K562 (cell line): ENCODE measurements around the gene SAP130. TPM values are rescaled to one million over a fixed set of nuclear protein-coding genes. Genes with fewer than 3 reads are reported as not detected.

Experiments used
- ATAC-seq: fragments of 200-7000 bp; cut with Tn5 transposase; 3 replicates; pipeline ENCODE4 v1.9.1; 2020; ENCODE audit warnings: moderate library complexity
- Bru-seq: library from RNA; stranded (reverse); fragments of 400-500 nt; gene quantifications from one replicate; lab custom pipeline; 2021; lab: Mats Ljungman, UMichigan
- BruChase-seq, 2 experiments: library from RNA; stranded (reverse); fragments of 400-500 nt; gene quantifications; one replicate each; lab custom pipeline; 2021; lab: Mats Ljungman, UMichigan
- BruUV-seq: library from RNA; stranded (reverse); fragments of 400-500 nt; replicated peaks from 2 replicates; lab custom pipeline; 2021; lab: Mats Ljungman, UMichigan
- CTCF ChIA-PET: fragments of 300-600 bp; formaldehyde crosslinking; extraction: SDS; loops from one replicate; lab custom pipeline; 2021; ENCODE audit warnings: low intra/inter-chr PET ratio; lab: Yijun Ruan, JAX
- POLR2A ChIA-PET: fragments of 300-600, 350-650 bp; sonication (Branson Sonifier 250); formaldehyde crosslinking; extraction: SDS; loops from one replicate; lab custom pipeline; 2021; ENCODE audit warnings: antibody characterized with exemption, inconsistent platforms; lab: Yijun Ruan, JAX
- DNase-seq, 4 experiments: peaks; one replicate each; pipeline versions ENCODE4 v3.0.0 to v3.0.0-alpha.2; 2011 to 2018; ENCODE audit warnings: low spot score in 3 of 4, mixed read lengths in 3 of 4; ENCODE audit errors: extremely low read depth in 1 of 4
- FAIRE-seq: peaks from 2 replicates; lab custom pipeline; 2011; peaks lifted over from hg19 to GRCh38; lab: Jason Lieb, UNC
- H2AFZ ChIP-seq: 2 replicates; pipeline ENCODE4 v1.6.0; 2011; ENCODE audit warnings: low read depth, low read length, control low read depth, inconsistent platforms
- H3K27ac ChIP-seq: fragments of 200-600 bp; 3 replicates; pipeline ENCODE4 v1.8.0; 2011; ENCODE audit warnings: low read depth, mild to moderate bottlenecking, control low read depth, inconsistent platforms, low read length, moderate library complexity, mixed read lengths; ENCODE audit errors: extremely low read depth
- H3K27me3 ChIP-seq, 2 experiments: fragments of 300-600 bp in 1 of 2; 2 replicates in 1 of 2; 3 replicates in 1 of 2; pipeline versions ENCODE4 v1.6.0 to v1.8.0; 2011; ENCODE audit warnings: inconsistent platforms in 2 of 2, low read length in 2 of 2, mild to moderate bottlenecking in 1 of 2, mixed read lengths in 1 of 2, moderate library complexity in 1 of 2; ENCODE audit not compliant: control insufficient read depth in 2 of 2, insufficient read depth in 2 of 2
- H3K36me3 ChIP-seq: fragments of 300-600 bp; 3 replicates; pipeline ENCODE4 v1.8.0; 2011; ENCODE audit warnings: mild to moderate bottlenecking, low read length, inconsistent platforms; ENCODE audit not compliant: control insufficient read depth, insufficient read depth
- H3K4me1 ChIP-seq, 2 experiments: fragments of 200-600 bp in 1 of 2; replicated peaks in 1 of 2; 2 replicates in 1 of 2; 3 replicates in 1 of 2; pipeline versions ENCODE4 v1.5.1 to v1.8.0; 2011; ENCODE audit warnings: inconsistent platforms in 2 of 2, low read length in 2 of 2, mild to moderate bottlenecking in 1 of 2, mixed read lengths in 1 of 2, moderate library complexity in 1 of 2; ENCODE audit not compliant: control insufficient read depth in 2 of 2, insufficient read depth in 2 of 2
- H3K4me2 ChIP-seq: 2 replicates; pipeline ENCODE4 v1.6.1; 2011; ENCODE audit warnings: low read length, control low read depth, inconsistent platforms, mixed read lengths; ENCODE audit not compliant: insufficient read depth
- H3K4me3 ChIP-seq: fragments of 200-600 bp; sonication (generic), shearing (Covaris generic); 2 replicates; pipeline ENCODE4 v1.5.1; 2016; ENCODE audit warnings: control low read depth, inconsistent platforms
- H3K79me2 ChIP-seq: fragments of 200-600 bp; 3 replicates; pipeline ENCODE4 v1.8.0; 2011; ENCODE audit warnings: low read length, inconsistent platforms; ENCODE audit not compliant: control insufficient read depth, insufficient read depth
- H3K9ac ChIP-seq, 2 experiments: 2 replicates each; pipeline versions ENCODE4 v1.6.0 to v1.6.1; 2011; ENCODE audit warnings: low read depth in 2 of 2, low read length in 2 of 2, control low read depth in 1 of 2, inconsistent platforms in 1 of 2, mild to moderate bottlenecking in 1 of 2, mixed read lengths in 1 of 2; ENCODE audit not compliant: insufficient read depth in 1 of 2
- H3K9me1 ChIP-seq: one replicate; pipeline ENCODE4 v1.6.0; 2011; ENCODE audit warnings: inconsistent platforms, mild to moderate bottlenecking, low read length, moderate library complexity; ENCODE audit not compliant: control insufficient read depth, insufficient read depth
- H3K9me3 ChIP-seq: replicated peaks from 2 replicates; pipeline ENCODE4 v1.5.1; 2011; ENCODE audit warnings: low read depth, low read length, inconsistent platforms; ENCODE audit not compliant: control insufficient read depth, insufficient read depth
- H4K20me1 ChIP-seq: replicated peaks from 2 replicates; pipeline ENCODE4 v1.6.1; 2011; ENCODE audit warnings: low read length, inconsistent platforms, mixed read lengths; ENCODE audit not compliant: control insufficient read depth, insufficient read depth
- CBX1 ChIP-seq: sonication (generic); IDR thresholded peaks from 2 replicates; pipeline ENCODE4 v1.6.1; 2016; ENCODE audit warnings: antibody characterized with exemption, low read depth, mild to moderate bottlenecking
- CCAR2 ChIP-seq: fragments of 200-400 bp; formaldehyde crosslinking; IDR thresholded peaks from 2 replicates; pipeline ENCODE4 v1.6.1; 2017; ENCODE audit warnings: mild to moderate bottlenecking, low read depth, low read length
- HMGN3 ChIP-seq: IDR thresholded peaks from 2 replicates; pipeline ENCODE4 v1.6.1; 2011; ENCODE audit warnings: borderline replicate concordance, low read depth, mild to moderate bottlenecking, mixed read lengths, low read length; ENCODE audit not compliant: insufficient read length; ENCODE audit errors: extremely low read depth
- MCM7 ChIP-seq, 2 experiments: fragments of 450-650 bp; IDR thresholded peaks; 2 replicates each; pipeline ENCODE4 v1.6.1; 2016 to 2018
- NR2C2 ChIP-seq, 2 experiments: fragments of 200-800 bp in 1 of 2; sonication (Bioruptor generic) in 1 of 2; sonication (generic) in 1 of 2; formaldehyde crosslinking in 1 of 2; IDR thresholded peaks; 2 replicates each; pipeline versions ENCODE4 v1.6.1 to v1.8.0; 2016 to 2022; ENCODE audit warnings: mild to moderate bottlenecking in 1 of 2, missing compliant biosample characterization in 1 of 2, missing genetic modification characterization in 1 of 2, missing genetic modification reagents in 1 of 2
- SP2 ChIP-seq: IDR thresholded peaks from 2 replicates; pipeline ENCODE4 v1.6.1; 2011; ENCODE audit warnings: mild to moderate bottlenecking, low read depth, low read length, moderate library complexity; ENCODE audit not compliant: poor library complexity, severe bottlenecking; ENCODE audit errors: extremely low read depth
- ZBTB7A ChIP-seq: IDR thresholded peaks from 2 replicates; pipeline ENCODE4 v1.6.1; 2011; ENCODE audit warnings: low read depth, mild to moderate bottlenecking, low read length, moderate library complexity, borderline replicate concordance; ENCODE audit not compliant: control insufficient read depth
- ZNF282 ChIP-seq: sonication (generic); formaldehyde crosslinking; IDR thresholded peaks from 2 replicates; pipeline ENCODE4 v1.8.1; 2023; ENCODE audit warnings: missing genetic modification reagents
- WGBS: fragments of 100-300 bp; shearing (Covaris generic); methylation state at CpG from one replicate; pipeline ENCODE4 v1.1.6; 2016; ENCODE audit warnings: low coverage, mixed read lengths; ENCODE audit not compliant: insufficient coverage; ENCODE audit errors: missing lambda C conversion rate; 5-methylcytosine and 5-hydroxymethylcytosine counted together
- in situ Hi-C: fragments of 300-500 bp; cut with MboI; formaldehyde crosslinking; loops from 4 replicates; pipeline ENCODE4 v1.15.0; 2018; ENCODE audit warnings: inconsistent platforms, mixed read lengths
- intact Hi-C: fragments of 100-400 bp; cut with micrococcal nuclease; formaldehyde crosslinking; loops from 2 replicates; pipeline ENCODE4 v1.14.2; 2022
- long read RNA-seq, 3 experiments: library from polyadenylated mRNA in 2 of 3; library from RNA in 1 of 3; unstranded in 2 of 3; stranded (forward) in 1 of 3; transcript quantifications; one replicate each; pipeline ENCODE4 v2.0.0, GENCODE V29; 2019 to 2022
- polyA minus RNA-seq, 3 experiments: library from RNA; depleted of rRNA, polyadenylated mRNA; stranded (reverse); fragments of >200 nt; gene quantifications; 2 replicates each; pipeline ENCODE4 v1.2.3, GENCODE V29; 2011
- polyA plus RNA-seq, 8 experiments: library from polyadenylated mRNA; depleted of rRNA in 4 of 8; stranded (reverse) in 5 of 8; unstranded in 3 of 8; fragments of >200 nt; fragmentation: Nextera tagmentation in 2 of 8; fragmentation: Illumina TruSeq in 1 of 8; extraction: Ambion mirVana in 2 of 8; extraction: Trizol in 1 of 8; gene quantifications; 2 replicates each; pipeline versions ENCODE4 v1.2.1 to v1.2.3, GENCODE V29; 2011 to 2014; ENCODE audit warnings: inconsistent platforms in 1 of 8, missing spikeins in 1 of 8
- total RNA-seq, 7 experiments: library from RNA; depleted of rRNA in 6 of 7; stranded (reverse); fragments of >200 nt in 6 of 7; fragmentation: Illumina TruSeq in 2 of 7; extraction: Trizol in 2 of 7; gene quantifications; 2 replicates each; pipeline versions ENCODE4 v1.2.1 to v1.2.3, GENCODE V29; 2011 to 2021; ENCODE audit warnings: low replicate concordance in 1 of 7
- TF ChIP-seq, protein P1 (sequence below): fragments of 250-450 bp; sonication (Bioruptor Pico); IDR thresholded peaks from 2 replicates; pipeline ENCODE4 v1.4.0; 2020; ENCODE audit warnings: mild to moderate bottlenecking
- TF ChIP-seq, protein P2 (sequence below): fragments of 250-450 bp; sonication (Bioruptor Pico); IDR thresholded peaks from 2 replicates; pipeline ENCODE4 v1.9.0; 2021; ENCODE audit warnings: mild to moderate bottlenecking
- TF ChIP-seq, protein P3 (sequence below): fragments of 450-650 bp; formaldehyde crosslinking; IDR thresholded peaks from 2 replicates; pipeline ENCODE4 v1.4.0; 2022; ENCODE audit warnings: mild to moderate bottlenecking, moderate library complexity

SAP130 gene
- total RNA-seq (2011; cell fraction: chromatin; rRNA removed; ENCODE audit: low replicate concordance): 35.1 and 49.0 TPM in 2 replicates
- 12.5 and 14.7 TPM in 2 replicates for total RNA-seq (2011; cell fraction: nucleolus; rRNA removed)
- total RNA-seq (2011; cell fraction: nucleoplasm; rRNA removed): 14.4 and 18.8 TPM in 2 replicates
- total RNA-seq (2014; rRNA removed): 4.5 and 6.9 TPM in 2 replicates
- 8.2 TPM in 2 replicates for total RNA-seq (2014; rRNA removed; fragmentation: Illumina TruSeq; extraction: Trizol)
- total RNA-seq (2015; rRNA removed; fragmentation: Illumina TruSeq; extraction: Trizol): 7.4 and 8.9 TPM in 2 replicates
- total RNA-seq (2021): 29.5 and 33.4 TPM in 2 replicates
- 6.0 and 20.8 TPM in 2 replicates for polyA plus RNA-seq (2011; rRNA removed)
- 8.9 and 9.8 TPM in 2 replicates for polyA plus RNA-seq (2011; cell fraction: cytosol; rRNA removed)
- polyA plus RNA-seq (2011; cell fraction: nucleus; rRNA removed): 19.3 and 28.1 TPM in 2 replicates
- 19.5 and 21.2 TPM in 2 replicates for polyA plus RNA-seq (2012)
- polyA plus RNA-seq (2014; fragmentation: Illumina TruSeq; extraction: Trizol): 28.0 and 32.9 TPM in 2 replicates
- 1 to 10 TPM; 5.8 to 7.3 TPM for polyA plus RNA-seq (2014; fragmentation: Nextera tagmentation; extraction: Ambion mirVana)
- 7.9 and 8.0 TPM in 2 replicates for polyA plus RNA-seq (2014; rRNA removed)
- 12.7 and 14.3 TPM in 2 replicates for polyA minus RNA-seq (2011; rRNA and poly(A)+ RNA removed)
- 15.6 and 17.4 TPM in 2 replicates for polyA minus RNA-seq (2011; cell fraction: cytosol; rRNA and poly(A)+ RNA removed)
- polyA minus RNA-seq (2011; cell fraction: nucleus; rRNA and poly(A)+ RNA removed): 11.0 and 11.1 TPM in 2 replicates
- percentile 73 among the genes with signal in this experiment for Bru-seq, nascent RNA
- BruChase-seq, experiment 1, labeled RNA remaining after a 2-hour chase: percentile 79 among the genes with signal in this experiment
- BruChase-seq, experiment 2, labeled RNA remaining after a 6-hour chase: percentile 78 among the genes with signal in this experiment
- long read RNA-seq, experiment 1, partial matches to known transcripts: 9 of 14 reads
- long read RNA-seq, experiment 1, other reads (novel, unspliced or antisense): 5 of 14 reads
- long read RNA-seq, experiment 2, full-length matches to known transcripts: 5 of 32 reads
- long read RNA-seq, experiment 2, partial matches to known transcripts: 8 of 32 reads
- long read RNA-seq, experiment 2, other reads (novel, unspliced or antisense): 19 of 32 reads
- long read RNA-seq, experiment 3, partial matches to known transcripts: 4 of 5 reads
- long read RNA-seq, experiment 3, other reads (novel, unspliced or antisense): 1 of 5 reads

DNA sequence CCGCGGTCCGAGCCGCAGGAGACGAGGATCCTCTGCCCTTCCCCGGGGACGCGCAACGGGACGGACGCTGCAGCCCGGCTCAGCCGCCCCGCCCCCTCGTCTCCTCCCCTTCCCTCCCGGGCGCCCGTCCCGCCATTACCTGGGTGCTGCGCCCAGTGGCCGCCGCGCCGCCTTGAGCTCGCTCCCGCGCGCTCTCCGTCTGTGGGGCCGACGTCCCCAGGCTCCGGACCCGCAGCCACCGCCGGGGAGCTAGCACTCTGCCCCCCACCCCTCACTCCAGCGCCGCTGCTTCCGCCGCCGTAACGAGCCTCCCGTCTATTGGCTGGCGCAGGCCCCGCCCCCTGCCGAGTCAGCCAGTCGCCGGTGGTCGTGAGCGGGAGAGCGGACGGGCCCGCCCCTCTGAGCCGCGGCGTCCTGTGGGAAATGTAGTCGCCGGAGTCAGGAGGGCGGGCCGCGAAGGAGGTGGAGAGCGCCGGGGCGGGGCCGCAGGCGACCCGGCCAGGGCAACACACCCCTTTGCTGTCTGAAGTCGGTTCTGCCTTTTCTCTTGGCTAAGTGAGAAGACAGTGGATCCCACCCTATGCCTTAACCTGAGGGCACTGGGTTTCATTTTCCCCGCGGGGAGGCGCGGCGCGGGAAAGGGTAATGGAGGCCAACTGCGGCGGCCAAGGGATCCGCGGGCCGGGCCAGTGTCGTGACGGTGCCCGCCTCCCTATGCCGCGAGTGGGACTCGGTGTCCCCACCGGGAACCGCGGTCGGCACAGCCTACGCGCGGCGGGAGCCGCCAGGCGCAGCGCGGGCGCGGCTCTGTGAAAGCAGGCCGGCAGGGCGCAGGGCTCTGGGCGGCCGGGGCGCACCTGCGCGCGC is at the start of gene SAP130:
SAP130 (minus strand) TSS at position 259 of the 867 bp plus-strand sequence. CDS start 1,767 bp downstream, outside the sequence.
- ATAC-seq: peak; percentile 90
- CTCF ChIA-PET: no interaction called here
- TF ChIP-seq CBX1 (no peak), ZNF282 (no peak), CCAR2 (no peak), SP2 (peak; percentile 56), NR2C2 (CRISPR knock-in tag; IDR thresholded peaks at IDR 0.05) (no peak), NR2C2 (tag; IDR thresholded peaks at IDR 0.05) (peak; percentile 51; the same call in 1 of the 2 replicates), MCM7 (IDR thresholded peaks at IDR 0.05) (no peak), ZBTB7A (peak; percentile 26; the same call in 1 of the 2 replicates), HMGN3 (no peak)
- TF ChIP-seq, protein P1, sequence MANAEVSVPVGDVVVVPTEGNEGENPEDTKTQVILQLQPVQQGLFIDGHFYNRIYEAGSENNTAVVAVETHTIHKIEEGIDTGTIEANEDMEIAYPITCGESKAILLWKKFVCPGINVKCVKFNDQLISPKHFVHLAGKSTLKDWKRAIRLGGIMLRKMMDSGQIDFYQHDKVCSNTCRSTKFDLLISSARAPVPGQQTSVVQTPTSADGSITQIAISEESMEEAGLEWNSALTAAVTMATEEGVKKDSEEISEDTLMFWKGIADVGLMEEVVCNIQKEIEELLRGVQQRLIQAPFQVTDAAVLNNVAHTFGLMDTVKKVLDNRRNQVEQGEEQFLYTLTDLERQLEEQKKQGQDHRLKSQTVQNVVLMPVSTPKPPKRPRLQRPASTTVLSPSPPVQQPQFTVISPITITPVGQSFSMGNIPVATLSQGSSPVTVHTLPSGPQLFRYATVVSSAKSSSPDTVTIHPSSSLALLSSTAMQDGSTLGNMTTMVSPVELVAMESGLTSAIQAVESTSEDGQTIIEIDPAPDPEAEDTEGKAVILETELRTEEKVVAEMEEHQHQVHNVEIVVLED (CRISPR knock-in tag): peak; percentile 45
- TF ChIP-seq, protein P2, sequence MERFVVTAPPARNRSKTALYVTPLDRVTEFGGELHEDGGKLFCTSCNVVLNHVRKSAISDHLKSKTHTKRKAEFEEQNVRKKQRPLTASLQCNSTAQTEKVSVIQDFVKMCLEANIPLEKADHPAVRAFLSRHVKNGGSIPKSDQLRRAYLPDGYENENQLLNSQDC (CRISPR knock-in tag): 0 out of 2 replicates have a peak, but pooled peaks have one; percentile 61
- TF ChIP-seq, protein P3, sequence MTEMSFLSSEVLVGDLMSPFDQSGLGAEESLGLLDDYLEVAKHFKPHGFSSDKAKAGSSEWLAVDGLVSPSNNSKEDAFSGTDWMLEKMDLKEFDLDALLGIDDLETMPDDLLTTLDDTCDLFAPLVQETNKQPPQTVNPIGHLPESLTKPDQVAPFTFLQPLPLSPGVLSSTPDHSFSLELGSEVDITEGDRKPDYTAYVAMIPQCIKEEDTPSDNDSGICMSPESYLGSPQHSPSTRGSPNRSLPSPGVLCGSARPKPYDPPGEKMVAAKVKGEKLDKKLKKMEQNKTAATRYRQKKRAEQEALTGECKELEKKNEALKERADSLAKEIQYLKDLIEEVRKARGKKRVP: no peak

More for the DNA sequence above, at the start of gene SAP130:
- peak within 1 kb of the TSS; percentile 97 for H3K4me3 ChIP-seq
- peaks cover 16% of the 10 kb centered on the region; the same call in 1 of the 3 replicates for H3K36me3 ChIP-seq
- H3K9me3 ChIP-seq: peaks cover 6% of the 10 kb centered on the region
- H3K9me1 ChIP-seq: no peaks in the 10 kb centered on the region
- peaks cover 24% of the 10 kb centered on the region for H3K79me2 ChIP-seq
- intact Hi-C loops: loop anchor here (5.0 kb wide), 1 partner anchor 171 kb away; the partner anchor contains the start of gene POLR2D
- peak within 1 kb of the TSS; percentile 94 for H3K27ac ChIP-seq
- H4K20me1 ChIP-seq: no peaks in the 10 kb centered on the region
- POLR2A ChIA-PET: interaction anchor here (0.5 to 1.0 kb wide), 8 partner anchors 17 to 870 kb away, joined by 3 to 5 read pairs (median 3); no protein-coding TSS in a partner anchor
- H3K27me3 ChIP-seq: no peaks in the 10 kb centered on the region
- peak within 1 kb of the TSS; percentile 85 to 98 for H3K9ac ChIP-seq
- in situ Hi-C loops: no loop called here
- BruUV-seq: TSS peak; percentile 80
- DNase-seq (peak; percentile 91 to 97 (median 94)), FAIRE-seq (peak; percentile 83)
- H2AFZ ChIP-seq: peak within 1 kb of the TSS; percentile 96
- H3K4me1 ChIP-seq: peaks cover 12 to 16% of the 10 kb centered on the region in 2 experiments; a peak in 4 of 5 replicates
- peak within 1 kb of the TSS; percentile 87 for H3K4me2 ChIP-seq
- WGBS: under 1% methylated on average over 75 of the region's 106 CpGs
